ENCODE measurements around the gene GPN2.

The GPN2 gene

DNA sequence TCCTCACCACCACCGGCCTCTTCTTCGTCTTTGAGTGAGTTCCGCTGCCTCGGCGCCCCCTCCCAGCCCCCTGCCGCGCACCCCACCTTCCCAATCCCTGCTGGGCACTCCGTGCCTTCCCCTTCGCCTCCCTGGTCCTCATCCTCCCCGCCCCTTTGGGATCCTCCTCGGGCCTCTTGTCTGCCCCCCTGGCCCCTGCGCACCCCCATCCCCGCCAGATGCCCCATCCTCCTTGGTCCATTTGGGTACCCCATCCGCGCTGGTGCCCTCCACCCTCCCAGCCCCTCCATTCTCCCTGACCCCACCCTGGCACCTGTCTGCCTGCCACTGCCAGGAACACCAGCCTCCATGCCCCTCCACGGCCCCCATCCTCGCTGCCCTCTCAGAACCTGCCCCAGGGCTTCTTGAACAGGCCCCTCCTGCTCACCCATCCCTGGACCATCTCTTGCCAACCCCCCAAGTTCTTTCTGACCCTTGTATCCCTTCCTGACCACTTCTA is 62.9 kb downstream of the GPN2 start:
- Histone ChIP-seq H3K27ac (ENCODE audit: extremely low read depth, low read depth, low read length) (peak overlapping the region; percentile 25; the same call in 1 of the 2 replicates), H3K4me1 (ENCODE audit: control insufficient read depth, insufficient read depth, low read length) (no peaks in the 10 kb centered on the region), H3K9me3 (ENCODE audit: control insufficient read depth, insufficient read depth, low read depth, low read length) (no peaks in the 10 kb centered on the region), H3K36me3 (ENCODE audit: control insufficient read depth in 2 of 2, insufficient read depth in 1 of 2, low read length in 2 of 2) (peaks cover 0 to 33% of the 10 kb centered on the region in 2 experiments; a peak in 2 of 3 replicates), H3K4me3 (ENCODE audit: low read depth, low read length) (peak overlapping the region; percentile 66)
- CTCF ChIA-PET, result no interaction called here
- POLR2A ChIA-PET, result no interaction called here
- no peak for TF ChIP-seq ZNF623 (tag by site-specific recombination; IDR thresholded peaks at IDR 0.05)
- no peak for TF ChIP-seq ZBTB8A (tag by site-specific recombination; IDR thresholded peaks at IDR 0.05)
- peak; percentile 42; the same call in 1 of the 2 replicates for TF ChIP-seq GLIS2 (tag by site-specific recombination; IDR thresholded peaks at IDR 0.05)
- no peak for TF ChIP-seq ZNF621 (tag by site-specific recombination; IDR thresholded peaks at IDR 0.05)
- no peak for TF ChIP-seq ZNF544 (tag by site-specific recombination; IDR thresholded peaks at IDR 0.05)
- no peak for TF ChIP-seq ZBTB17 (tag by site-specific recombination; IDR thresholded peaks at IDR 0.05)
- no peak for TF ChIP-seq ZNF311 (tag by site-specific recombination; IDR thresholded peaks at IDR 0.05; ENCODE audit: borderline replicate concordance)
- TF ChIP-seq SP3 (tag by site-specific recombination; IDR thresholded peaks at IDR 0.05), result no peak
- TF ChIP-seq, protein P1, sequence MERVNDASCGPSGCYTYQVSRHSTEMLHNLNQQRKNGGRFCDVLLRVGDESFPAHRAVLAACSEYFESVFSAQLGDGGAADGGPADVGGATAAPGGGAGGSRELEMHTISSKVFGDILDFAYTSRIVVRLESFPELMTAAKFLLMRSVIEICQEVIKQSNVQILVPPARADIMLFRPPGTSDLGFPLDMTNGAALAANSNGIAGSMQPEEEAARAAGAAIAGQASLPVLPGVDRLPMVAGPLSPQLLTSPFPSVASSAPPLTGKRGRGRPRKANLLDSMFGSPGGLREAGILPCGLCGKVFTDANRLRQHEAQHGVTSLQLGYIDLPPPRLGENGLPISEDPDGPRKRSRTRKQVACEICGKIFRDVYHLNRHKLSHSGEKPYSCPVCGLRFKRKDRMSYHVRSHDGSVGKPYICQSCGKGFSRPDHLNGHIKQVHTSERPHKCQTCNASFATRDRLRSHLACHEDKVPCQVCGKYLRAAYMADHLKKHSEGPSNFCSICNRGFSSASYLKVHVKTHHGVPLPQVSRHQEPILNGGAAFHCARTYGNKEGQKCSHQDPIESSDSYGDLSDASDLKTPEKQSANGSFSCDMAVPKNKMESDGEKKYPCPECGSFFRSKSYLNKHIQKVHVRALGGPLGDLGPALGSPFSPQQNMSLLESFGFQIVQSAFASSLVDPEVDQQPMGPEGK (tag by site-specific recombination; IDR thresholded peaks at IDR 0.05), result peak; percentile 68
- TF ChIP-seq, protein P2, sequence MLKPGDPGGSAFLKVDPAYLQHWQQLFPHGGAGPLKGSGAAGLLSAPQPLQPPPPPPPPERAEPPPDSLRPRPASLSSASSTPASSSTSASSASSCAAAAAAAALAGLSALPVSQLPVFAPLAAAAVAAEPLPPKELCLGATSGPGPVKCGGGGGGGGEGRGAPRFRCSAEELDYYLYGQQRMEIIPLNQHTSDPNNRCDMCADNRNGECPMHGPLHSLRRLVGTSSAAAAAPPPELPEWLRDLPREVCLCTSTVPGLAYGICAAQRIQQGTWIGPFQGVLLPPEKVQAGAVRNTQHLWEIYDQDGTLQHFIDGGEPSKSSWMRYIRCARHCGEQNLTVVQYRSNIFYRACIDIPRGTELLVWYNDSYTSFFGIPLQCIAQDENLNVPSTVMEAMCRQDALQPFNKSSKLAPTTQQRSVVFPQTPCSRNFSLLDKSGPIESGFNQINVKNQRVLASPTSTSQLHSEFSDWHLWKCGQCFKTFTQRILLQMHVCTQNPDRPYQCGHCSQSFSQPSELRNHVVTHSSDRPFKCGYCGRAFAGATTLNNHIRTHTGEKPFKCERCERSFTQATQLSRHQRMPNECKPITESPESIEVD (tag by site-specific recombination; IDR thresholded peaks at IDR 0.05), result no peak
- TF ChIP-seq ZNF792 (tag by site-specific recombination; IDR thresholded peaks at IDR 0.05), result no peak
- TF ChIP-seq, protein P3, sequence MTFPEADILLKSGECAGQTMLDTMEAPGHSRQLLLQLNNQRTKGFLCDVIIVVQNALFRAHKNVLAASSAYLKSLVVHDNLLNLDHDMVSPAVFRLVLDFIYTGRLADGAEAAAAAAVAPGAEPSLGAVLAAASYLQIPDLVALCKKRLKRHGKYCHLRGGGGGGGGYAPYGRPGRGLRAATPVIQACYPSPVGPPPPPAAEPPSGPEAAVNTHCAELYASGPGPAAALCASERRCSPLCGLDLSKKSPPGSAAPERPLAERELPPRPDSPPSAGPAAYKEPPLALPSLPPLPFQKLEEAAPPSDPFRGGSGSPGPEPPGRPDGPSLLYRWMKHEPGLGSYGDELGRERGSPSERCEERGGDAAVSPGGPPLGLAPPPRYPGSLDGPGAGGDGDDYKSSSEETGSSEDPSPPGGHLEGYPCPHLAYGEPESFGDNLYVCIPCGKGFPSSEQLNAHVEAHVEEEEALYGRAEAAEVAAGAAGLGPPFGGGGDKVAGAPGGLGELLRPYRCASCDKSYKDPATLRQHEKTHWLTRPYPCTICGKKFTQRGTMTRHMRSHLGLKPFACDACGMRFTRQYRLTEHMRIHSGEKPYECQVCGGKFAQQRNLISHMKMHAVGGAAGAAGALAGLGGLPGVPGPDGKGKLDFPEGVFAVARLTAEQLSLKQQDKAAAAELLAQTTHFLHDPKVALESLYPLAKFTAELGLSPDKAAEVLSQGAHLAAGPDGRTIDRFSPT (tag by site-specific recombination; IDR thresholded peaks at IDR 0.05), result peak; percentile 59; the same call in 1 of the 2 replicates
- TF ChIP-seq KLF10 (tag by site-specific recombination; IDR thresholded peaks at IDR 0.05), result no peak
- TF ChIP-seq GLIS1 (tag by site-specific recombination; IDR thresholded peaks at IDR 0.05), result no peak
- no peak for TF ChIP-seq ZNF514 (tag by site-specific recombination; IDR thresholded peaks at IDR 0.05)
- TF ChIP-seq ZBTB7A (tag by site-specific recombination; IDR thresholded peaks at IDR 0.05; ENCODE audit: low read depth), result no peak
- no peak for TF ChIP-seq SCRT2 (tag by site-specific recombination; IDR thresholded peaks at IDR 0.05)
- TF ChIP-seq ZBTB48 (tag by site-specific recombination; IDR thresholded peaks at IDR 0.05), result no peak
- TF ChIP-seq, protein P4, sequence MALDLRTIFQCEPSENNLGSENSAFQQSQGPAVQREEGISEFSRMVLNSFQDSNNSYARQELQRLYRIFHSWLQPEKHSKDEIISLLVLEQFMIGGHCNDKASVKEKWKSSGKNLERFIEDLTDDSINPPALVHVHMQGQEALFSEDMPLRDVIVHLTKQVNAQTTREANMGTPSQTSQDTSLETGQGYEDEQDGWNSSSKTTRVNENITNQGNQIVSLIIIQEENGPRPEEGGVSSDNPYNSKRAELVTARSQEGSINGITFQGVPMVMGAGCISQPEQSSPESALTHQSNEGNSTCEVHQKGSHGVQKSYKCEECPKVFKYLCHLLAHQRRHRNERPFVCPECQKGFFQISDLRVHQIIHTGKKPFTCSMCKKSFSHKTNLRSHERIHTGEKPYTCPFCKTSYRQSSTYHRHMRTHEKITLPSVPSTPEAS (tag by site-specific recombination; IDR thresholded peaks at IDR 0.05), result no peak
- TF ChIP-seq ZIC2 (tag by site-specific recombination; IDR thresholded peaks at IDR 0.05), result peak; percentile 65
- no peak for TF ChIP-seq ZFP69B (tag by site-specific recombination; IDR thresholded peaks at IDR 0.05)
- peak; percentile 27 for TF ChIP-seq ZNF335 (tag by site-specific recombination; conservative IDR thresholded peaks at IDR 0.05)
- TF ChIP-seq, protein P5, sequence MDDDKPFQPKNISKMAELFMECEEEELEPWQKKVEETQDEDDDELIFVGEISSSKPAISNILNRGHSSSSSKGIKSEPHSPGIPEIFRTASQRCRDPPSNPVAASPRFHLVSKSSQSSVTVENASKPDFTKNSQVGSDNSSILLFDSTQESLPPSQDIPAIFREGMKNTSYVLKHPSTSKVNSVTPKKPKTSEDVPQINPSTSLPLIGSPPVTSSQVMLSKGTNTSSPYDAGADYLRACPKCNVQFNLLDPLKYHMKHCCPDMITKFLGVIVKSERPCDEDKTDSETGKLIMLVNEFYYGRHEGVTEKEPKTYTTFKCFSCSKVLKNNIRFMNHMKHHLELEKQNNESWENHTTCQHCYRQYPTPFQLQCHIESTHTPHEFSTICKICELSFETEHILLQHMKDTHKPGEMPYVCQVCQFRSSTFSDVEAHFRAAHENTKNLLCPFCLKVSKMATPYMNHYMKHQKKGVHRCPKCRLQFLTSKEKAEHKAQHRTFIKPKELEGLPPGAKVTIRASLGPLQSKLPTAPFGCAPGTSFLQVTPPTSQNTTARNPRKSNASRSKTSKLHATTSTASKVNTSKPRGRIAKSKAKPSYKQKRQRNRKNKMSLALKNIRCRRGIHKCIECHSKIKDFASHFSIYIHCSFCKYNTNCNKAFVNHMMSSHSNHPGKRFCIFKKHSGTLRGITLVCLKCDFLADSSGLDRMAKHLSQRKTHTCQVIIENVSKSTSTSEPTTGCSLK (tag by site-specific recombination; IDR thresholded peaks at IDR 0.05), result no peak
- no peak for TF ChIP-seq ZNF274 (IDR thresholded peaks at IDR 0.05; ENCODE audit: low read length)
- no peak for TF ChIP-seq ZNF274 (tag by site-specific recombination; IDR thresholded peaks at IDR 0.05; ENCODE audit: borderline replicate concordance)
- TF ChIP-seq, protein P6, sequence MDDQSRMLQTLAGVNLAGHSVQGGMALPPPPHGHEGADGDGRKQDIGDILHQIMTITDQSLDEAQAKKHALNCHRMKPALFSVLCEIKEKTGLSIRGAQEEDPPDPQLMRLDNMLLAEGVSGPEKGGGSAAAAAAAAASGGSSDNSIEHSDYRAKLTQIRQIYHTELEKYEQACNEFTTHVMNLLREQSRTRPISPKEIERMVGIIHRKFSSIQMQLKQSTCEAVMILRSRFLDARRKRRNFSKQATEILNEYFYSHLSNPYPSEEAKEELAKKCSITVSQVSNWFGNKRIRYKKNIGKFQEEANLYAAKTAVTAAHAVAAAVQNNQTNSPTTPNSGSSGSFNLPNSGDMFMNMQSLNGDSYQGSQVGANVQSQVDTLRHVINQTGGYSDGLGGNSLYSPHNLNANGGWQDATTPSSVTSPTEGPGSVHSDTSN (CRISPR knock-in tag; IDR thresholded peaks at IDR 0.05), result no peak
- TF ChIP-seq ZNF596 (tag by site-specific recombination; IDR thresholded peaks at IDR 0.05), result no peak
- no peak for TF ChIP-seq ZNF184 (tag by site-specific recombination; IDR thresholded peaks at IDR 0.05)
- no peak for TF ChIP-seq ZNF664 (tag by site-specific recombination; IDR thresholded peaks at IDR 0.05)
- TF ChIP-seq ZNF747 (tag by site-specific recombination; IDR thresholded peaks at IDR 0.05), result no peak
- TF ChIP-seq OVOL3 (tag by site-specific recombination; IDR thresholded peaks at IDR 0.05), result no peak

All from HEK293 (cell line).